T-helper 1 cell treated with Interleukin-12 subunit alpha and Interleukin-12 subunit beta and Interleukin-4 antibody, amounts not matched to agents 30 μg/mL and 1 μg/mL, for 36 hours (primary cell): Measurements from ENCODE around the gene UVRAG.

Experiments used
- H3K27ac Mint-ChIP-seq: one replicate; pipeline ENCODE4 v1.8.0; 2021; ENCODE audit warnings: mild to moderate bottlenecking, mixed read lengths
- H3K27me3 Mint-ChIP-seq: one replicate; pipeline ENCODE4 v1.8.0; 2021; ENCODE audit warnings: low read depth, mixed read lengths
- H3K36me3 Mint-ChIP-seq: one replicate; pipeline ENCODE4 v1.8.0; 2021; ENCODE audit warnings: low read depth, mixed read lengths
- H3K4me1 Mint-ChIP-seq: one replicate; pipeline ENCODE4 v1.8.0; 2021; ENCODE audit warnings: low read depth, mixed read lengths
- H3K4me3 Mint-ChIP-seq: one replicate; pipeline ENCODE4 v1.8.0; 2021; ENCODE audit warnings: mild to moderate bottlenecking, moderate library complexity, mixed read lengths
- H3K9me3 Mint-ChIP-seq: one replicate; pipeline ENCODE4 v1.8.0; 2021; ENCODE audit warnings: mixed read lengths

UVRAG gene

GRCh38 chr11:75810637-75811390 lies 4.2 kb upstream of the UVRAG start:
- H3K9me3 Mint-ChIP-seq = no peaks in the 10 kb centered on the region
- peaks cover 17% of the 10 kb centered on the region for H3K27me3 Mint-ChIP-seq
- H3K4me1 Mint-ChIP-seq = peaks cover 11% of the 10 kb centered on the region
- H3K36me3 Mint-ChIP-seq = no peaks in the 10 kb centered on the region
- no peak overlapping the region for H3K4me3 Mint-ChIP-seq
- H3K27ac Mint-ChIP-seq = no peak overlapping the region

GRCh38 chr11:75811485-75811884 lies 3.5 kb upstream of the UVRAG start:
- peaks cover 11% of the 10 kb centered on the region for H3K4me1 Mint-ChIP-seq
- H3K4me3 Mint-ChIP-seq = no peak overlapping the region
- no peaks in the 10 kb centered on the region for H3K9me3 Mint-ChIP-seq
- no peak overlapping the region for H3K27ac Mint-ChIP-seq
- H3K27me3 Mint-ChIP-seq = peaks cover 17% of the 10 kb centered on the region
- H3K36me3 Mint-ChIP-seq = no peaks in the 10 kb centered on the region

GRCh38 chr11:75812542-75813040 lies 2.4 kb upstream of the UVRAG start:
- Mint-ChIP-seq H3K4me3 (no peak overlapping the region), H3K27ac (no peak overlapping the region), H3K9me3 (no peaks in the 10 kb centered on the region), H3K36me3 (no peaks in the 10 kb centered on the region), H3K4me1 (peaks cover 11% of the 10 kb centered on the region), H3K27me3 (peaks cover 17% of the 10 kb centered on the region)

- H3K4me1 Mint-ChIP-seq = peaks cover 12% of the 10 kb centered on the region
- no peak overlapping the region for H3K4me3 Mint-ChIP-seq
- peak overlapping the region; percentile 36 for H3K27ac Mint-ChIP-seq
- no peaks in the 10 kb centered on the region for H3K36me3 Mint-ChIP-seq
- no peaks in the 10 kb centered on the region for H3K9me3 Mint-ChIP-seq
- peaks cover 14% of the 10 kb centered on the region for H3K27me3 Mint-ChIP-seq
Measured at GRCh38 chr11:75813124-75813523, 1.9 kb upstream of the UVRAG start.

GRCh38 chr11:75813622-75814039 lies 1.4 kb upstream of the UVRAG start:
- H3K4me3 Mint-ChIP-seq = peak overlapping the region; percentile 82
- peaks cover 12% of the 10 kb centered on the region for H3K27me3 Mint-ChIP-seq
- no peaks in the 10 kb centered on the region for H3K9me3 Mint-ChIP-seq
- H3K27ac Mint-ChIP-seq = peak overlapping the region; percentile 36
- H3K4me1 Mint-ChIP-seq = peaks cover 12% of the 10 kb centered on the region
- no peaks in the 10 kb centered on the region for H3K36me3 Mint-ChIP-seq

- Mint-ChIP-seq H3K4me1 (peaks cover 12% of the 10 kb centered on the region), H3K36me3 (no peaks in the 10 kb centered on the region), H3K27me3 (peaks cover 11% of the 10 kb centered on the region), H3K4me3 (peak overlapping the region; percentile 82), H3K9me3 (no peaks in the 10 kb centered on the region), H3K27ac (peak overlapping the region; percentile 81)
Measured at GRCh38 chr11:75814363-75814676, 690 bp upstream of the UVRAG start.

GRCh38 chr11:75815345-75816168 lies 547 bp downstream of the UVRAG start:
- H3K4me1 Mint-ChIP-seq = peaks cover 12% of the 10 kb centered on the region
- no peaks in the 10 kb centered on the region for H3K36me3 Mint-ChIP-seq
- peak overlapping the region; percentile 82 for H3K4me3 Mint-ChIP-seq
- no peaks in the 10 kb centered on the region for H3K9me3 Mint-ChIP-seq
- H3K27ac Mint-ChIP-seq = peak overlapping the region; percentile 81
- peaks cover 5% of the 10 kb centered on the region for H3K27me3 Mint-ChIP-seq

GRCh38 chr11:75816561-75817239 lies 1.7 kb downstream of the UVRAG start:
- no peaks in the 10 kb centered on the region for H3K9me3 Mint-ChIP-seq
- no peaks in the 10 kb centered on the region for H3K36me3 Mint-ChIP-seq
- H3K27ac Mint-ChIP-seq = no peak overlapping the region
- H3K27me3 Mint-ChIP-seq = no peaks in the 10 kb centered on the region
- H3K4me1 Mint-ChIP-seq = peaks cover 16% of the 10 kb centered on the region
- H3K4me3 Mint-ChIP-seq = no peak overlapping the region

- H3K36me3 Mint-ChIP-seq = peaks cover 1% of the 10 kb centered on the region
- no peaks in the 10 kb centered on the region for H3K27me3 Mint-ChIP-seq
- no peaks in the 10 kb centered on the region for H3K9me3 Mint-ChIP-seq
- H3K27ac Mint-ChIP-seq = no peak overlapping the region
- H3K4me1 Mint-ChIP-seq = peaks cover 20% of the 10 kb centered on the region
- no peak overlapping the region for H3K4me3 Mint-ChIP-seq
Measured at GRCh38 chr11:75820645-75821044, 5.6 kb downstream of the UVRAG start.

- no peaks in the 10 kb centered on the region for H3K27me3 Mint-ChIP-seq
- H3K9me3 Mint-ChIP-seq = no peaks in the 10 kb centered on the region
- H3K27ac Mint-ChIP-seq = no peak overlapping the region
- peaks cover 1% of the 10 kb centered on the region for H3K36me3 Mint-ChIP-seq
- H3K4me3 Mint-ChIP-seq = no peak overlapping the region
- H3K4me1 Mint-ChIP-seq = peaks cover 20% of the 10 kb centered on the region
Measured at GRCh38 chr11:75821202-75821601, 6.2 kb downstream of the UVRAG start.

- H3K36me3 Mint-ChIP-seq = peaks cover 1% of the 10 kb centered on the region
- peaks cover 24% of the 10 kb centered on the region for H3K4me1 Mint-ChIP-seq
- no peaks in the 10 kb centered on the region for H3K9me3 Mint-ChIP-seq
- H3K4me3 Mint-ChIP-seq = no peak overlapping the region
- H3K27me3 Mint-ChIP-seq = no peaks in the 10 kb centered on the region
- H3K27ac Mint-ChIP-seq = no peak overlapping the region
Measured at GRCh38 chr11:75822541-75822940, 7.5 kb downstream of the UVRAG start.

- H3K4me3 Mint-ChIP-seq = no peak overlapping the region
- H3K27ac Mint-ChIP-seq = no peak overlapping the region
- peaks cover 22% of the 10 kb centered on the region for H3K4me1 Mint-ChIP-seq
Measured at GRCh38 chr11:75823415-75823814, 8.4 kb downstream of the UVRAG start.

GRCh38 chr11:75823946-75824345 lies 8.9 kb downstream of the UVRAG start:
- Mint-ChIP-seq H3K4me3 (peak overlapping the region; percentile 11), H3K27ac (peak overlapping the region; percentile 22), H3K36me3 (peaks cover 1% of the 10 kb centered on the region), H3K9me3 (no peaks in the 10 kb centered on the region), H3K4me1 (peaks cover 22% of the 10 kb centered on the region), H3K27me3 (no peaks in the 10 kb centered on the region)

More at GRCh38 chr11:75823415-75823814, 8.4 kb downstream of the UVRAG start:
- no peaks in the 10 kb centered on the region for H3K9me3 Mint-ChIP-seq
- no peaks in the 10 kb centered on the region for H3K27me3 Mint-ChIP-seq
- peaks cover 1% of the 10 kb centered on the region for H3K36me3 Mint-ChIP-seq

- no peaks in the 10 kb centered on the region for H3K27me3 Mint-ChIP-seq
- H3K4me1 Mint-ChIP-seq = peaks cover 18% of the 10 kb centered on the region
- H3K27ac Mint-ChIP-seq = no peak overlapping the region
- H3K9me3 Mint-ChIP-seq = no peaks in the 10 kb centered on the region
- H3K36me3 Mint-ChIP-seq = peaks cover 1% of the 10 kb centered on the region
- H3K4me3 Mint-ChIP-seq = no peak overlapping the region
Measured at GRCh38 chr11:75826461-75827230, 11.6 kb downstream of the UVRAG start.
